ENCODE measurements around the gene SNRPA1.
"Not testable (repeated sequence)": the region's sequence is repeated elsewhere in the genome, so short reads cannot be mapped to it uniquely, and the experiment has no call there.

SNRPA1 gene

DNA sequence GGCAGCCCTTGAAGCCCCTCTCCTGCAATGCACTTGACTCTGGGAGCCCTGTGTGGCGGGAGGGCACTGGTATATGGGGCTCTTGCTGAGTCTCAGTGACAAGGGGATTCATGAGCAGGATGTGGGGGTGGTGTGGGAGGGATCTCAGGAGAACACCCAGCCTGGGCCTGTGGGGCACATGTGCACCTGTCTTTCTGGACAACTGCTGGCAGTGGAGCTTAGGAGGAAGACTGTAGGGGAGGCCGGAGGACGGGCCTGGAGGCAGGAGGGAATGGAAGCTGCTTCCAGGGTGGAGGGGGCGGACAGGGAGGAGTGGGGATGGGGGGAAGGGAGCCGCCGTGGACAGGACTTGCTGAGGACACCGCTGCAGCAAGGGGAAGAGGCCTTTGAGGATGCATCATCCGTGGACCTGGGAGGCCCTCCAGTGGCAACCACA, 10.8 kb upstream of the SNRPA1 start:
- peak in 2 of 10 donors; percentile 49 to 52 for DNase-seq
- intact Hi-C loops (cut with DNase I) = no loop called here

DNA sequence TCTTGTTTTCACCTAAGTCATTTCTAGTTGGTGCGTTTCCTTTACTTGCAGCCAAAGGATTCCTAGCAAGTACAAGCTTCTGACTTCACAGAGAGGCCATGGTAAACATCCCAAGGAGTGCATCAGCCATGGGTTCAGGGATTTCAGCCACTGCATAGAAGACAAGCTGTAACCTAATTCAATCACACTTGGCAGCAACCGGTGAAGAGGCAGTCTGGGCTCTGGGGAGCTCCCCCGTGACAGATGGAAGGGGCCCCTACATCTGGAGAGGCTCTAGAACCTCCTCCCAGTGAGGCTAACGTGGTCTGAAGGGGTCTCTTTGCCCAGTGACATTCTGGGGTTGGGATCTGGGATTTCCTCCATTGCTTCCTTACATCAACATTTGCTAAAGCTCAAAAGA, 8.4 kb upstream of the SNRPA1 start:
- intact Hi-C loops (cut with DNase I) = loop anchor here (5.0 kb wide), 1 partner anchor 199 kb away; no protein-coding TSS in a partner anchor
- DNase-seq = peak in 1 of 10 donors; percentile 14

DNA sequence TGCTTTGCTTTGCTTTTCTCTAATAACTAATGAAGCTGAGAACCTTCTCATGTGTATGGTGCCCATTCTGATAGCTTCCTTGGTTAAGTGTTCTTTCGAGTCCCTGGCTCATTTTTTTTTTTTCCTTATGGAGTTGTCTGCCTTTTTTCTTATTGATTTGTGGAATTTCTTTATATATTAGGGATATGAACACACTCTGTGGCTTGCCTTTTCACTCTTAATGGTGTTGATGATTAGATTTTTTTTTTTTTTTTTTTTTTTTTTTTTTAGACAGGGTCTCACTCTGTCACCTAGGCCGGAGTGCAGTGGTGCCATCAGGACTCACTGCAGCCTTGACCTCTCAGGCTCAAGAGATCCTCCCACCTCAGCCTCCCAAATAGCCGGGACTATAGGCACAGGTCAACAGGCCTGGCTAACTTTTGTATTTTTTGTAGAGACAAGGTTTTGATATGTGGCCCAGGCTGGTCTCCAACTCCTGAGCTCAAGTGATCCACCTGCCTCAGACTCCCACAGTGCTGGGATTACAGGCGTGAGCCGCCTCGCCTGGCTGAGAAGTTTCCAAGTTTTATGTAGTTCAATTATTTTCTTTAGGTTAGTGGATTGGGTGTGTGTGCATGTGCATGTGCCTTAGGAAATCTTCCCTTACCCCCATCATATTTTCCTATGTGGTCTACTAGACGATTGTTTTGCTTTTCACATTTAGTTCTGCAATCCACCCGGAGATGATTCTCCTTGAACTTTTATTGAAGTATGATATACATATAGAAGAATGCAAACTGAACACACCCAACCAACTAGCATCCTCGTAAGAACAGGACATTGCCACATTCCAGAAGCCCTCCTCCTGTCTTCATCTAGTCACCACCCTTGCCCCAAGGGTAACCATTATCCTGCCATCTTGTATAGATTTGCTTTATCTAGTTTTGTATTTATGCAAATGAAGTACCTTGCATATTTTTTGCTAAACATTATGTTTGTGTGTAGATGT, 1.7 kb upstream of the SNRPA1 start:
- no peak for DNase-seq
- intact Hi-C loops (cut with DNase I) = no loop called here

DNA sequence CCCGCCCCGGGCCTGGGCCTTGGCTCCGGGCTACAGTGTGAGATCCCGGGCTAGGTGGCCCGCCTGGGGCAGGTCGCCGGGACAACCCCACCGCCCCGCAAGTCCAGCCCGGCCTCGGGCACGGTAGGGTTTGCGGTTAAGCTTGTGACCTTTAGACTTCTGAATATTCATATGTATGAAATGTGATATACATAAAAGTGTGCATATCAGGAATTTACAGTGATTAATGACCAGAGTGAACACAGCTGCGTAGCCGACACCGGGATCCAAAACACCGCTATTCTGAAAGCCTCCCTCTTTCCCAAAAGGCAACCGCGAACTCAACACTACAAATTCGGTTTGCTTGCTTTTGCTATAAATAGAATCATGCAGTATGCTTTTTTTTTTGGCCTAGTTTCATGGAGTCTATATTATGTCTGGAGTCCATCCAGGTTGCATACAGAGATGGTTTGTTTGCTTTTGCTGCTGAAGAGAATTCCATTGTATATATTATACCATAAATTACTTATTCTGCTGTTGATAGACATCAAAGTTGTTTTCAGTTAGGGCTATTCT, 636 bp upstream of the SNRPA1 start:
- intact Hi-C loops (cut with DNase I) = no loop called here
- DNase-seq = peak in 1 of 10 donors; percentile 82

DNA sequence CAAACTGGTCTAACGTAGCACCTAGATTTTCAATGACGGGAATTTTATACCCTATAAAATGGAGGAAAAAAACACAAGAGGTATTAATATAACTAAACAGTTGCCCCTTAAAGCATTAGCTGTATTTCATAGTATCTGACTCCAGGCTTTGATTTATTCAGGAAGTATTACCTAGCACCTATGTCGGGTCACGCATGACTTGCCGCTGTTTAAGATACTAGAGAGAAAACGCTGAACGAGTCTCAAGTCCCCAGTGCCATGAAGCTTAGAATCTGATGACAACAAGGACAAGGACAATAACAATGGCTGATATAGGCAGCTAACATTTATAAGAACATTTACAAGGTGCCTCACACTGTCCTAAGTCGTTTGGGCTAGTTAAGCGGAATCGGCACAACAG, 1.9 kb downstream of the SNRPA1 start:
- no peak for DNase-seq
- intact Hi-C loops (cut with DNase I) = no loop called here

DNA sequence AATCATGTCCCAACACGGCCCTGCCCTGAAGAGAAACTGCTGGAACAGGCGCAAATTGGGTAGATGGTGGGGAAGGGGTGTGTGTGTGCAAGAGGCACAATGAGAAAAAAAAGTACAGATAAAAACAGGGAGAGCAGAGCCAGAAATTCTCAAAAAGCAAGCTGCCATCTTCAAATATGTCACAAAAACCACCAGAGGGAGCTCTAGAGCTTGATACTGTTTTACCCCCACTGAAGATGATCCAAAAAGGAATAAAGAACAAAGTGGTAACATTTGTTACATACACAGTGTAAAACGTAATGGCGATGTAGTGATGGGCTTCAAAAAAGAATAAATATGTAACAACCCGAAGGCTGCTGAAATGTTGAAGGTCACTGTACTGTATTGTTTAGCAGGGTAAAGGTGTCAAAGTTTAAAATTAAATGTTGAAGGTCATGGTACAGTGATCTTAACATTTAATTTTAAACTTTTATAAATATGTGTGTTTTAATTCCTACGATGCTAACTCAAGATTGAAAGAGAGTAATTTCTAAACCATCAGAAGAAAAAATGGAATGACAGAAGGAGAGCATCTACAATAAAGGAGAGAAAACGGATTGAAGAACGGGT, 6.0 kb downstream of the SNRPA1 start:
- intact Hi-C loops (cut with DNase I) = no loop called here

DNA sequence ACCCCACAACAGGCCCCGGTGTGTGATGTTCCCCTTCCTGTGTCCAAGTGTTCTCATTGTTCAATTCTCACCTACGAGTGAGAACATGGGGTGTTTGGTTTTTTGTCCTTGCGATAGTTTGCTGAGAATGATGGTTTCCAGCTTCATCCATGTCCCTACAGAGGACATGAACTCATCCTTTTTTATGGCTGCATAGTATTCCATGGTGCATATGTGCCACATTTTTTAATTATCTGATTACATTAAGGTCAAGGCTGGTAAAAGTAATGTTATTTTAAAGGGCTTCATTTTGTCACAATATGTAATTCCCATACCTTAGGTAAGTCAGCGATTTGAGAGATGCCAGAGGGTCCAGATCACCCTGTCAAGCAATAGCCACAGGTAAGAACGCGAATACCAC, 7.7 kb downstream of the SNRPA1 start:
- intact Hi-C loops (cut with DNase I) = not testable (repeated sequence)
- DNase-seq = peak in 1 of 10 donors; percentile 14

More for the DNA sequence above, 6.0 kb downstream of the SNRPA1 start:
- DNase-seq = no peak

DNA sequence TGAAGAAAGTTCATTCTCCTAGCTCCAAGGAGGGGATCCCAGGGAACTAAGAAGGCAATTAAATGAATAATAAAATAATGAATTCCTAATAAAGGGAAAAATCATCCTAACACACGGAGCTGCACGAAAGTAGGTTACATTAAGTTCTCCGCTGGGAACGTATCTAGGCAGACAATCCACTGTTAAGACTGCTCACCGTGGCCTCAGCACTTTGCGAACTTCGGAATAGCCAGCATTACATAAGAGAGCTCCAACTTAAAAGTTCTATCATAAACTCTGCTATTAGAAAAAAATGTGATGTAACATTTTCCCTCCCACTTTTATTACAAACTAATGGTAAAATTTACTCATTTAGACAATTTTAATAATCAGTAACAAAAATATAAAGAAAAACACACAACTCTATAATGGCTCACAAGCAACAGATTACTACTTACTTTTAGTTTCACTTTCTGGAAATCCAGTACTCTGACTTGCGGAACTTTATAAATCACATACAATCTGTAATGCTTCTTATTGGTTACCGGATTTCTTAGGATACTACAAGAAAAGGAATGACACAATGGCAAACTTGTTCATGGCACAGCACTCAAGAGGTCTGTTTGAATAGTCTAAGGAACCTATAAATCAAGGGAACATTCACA, 8.5 kb downstream of the SNRPA1 start:
- intact Hi-C loops (cut with DNase I) = no loop called here
- DNase-seq = peak in 1 of 10 donors; percentile 6

DNA sequence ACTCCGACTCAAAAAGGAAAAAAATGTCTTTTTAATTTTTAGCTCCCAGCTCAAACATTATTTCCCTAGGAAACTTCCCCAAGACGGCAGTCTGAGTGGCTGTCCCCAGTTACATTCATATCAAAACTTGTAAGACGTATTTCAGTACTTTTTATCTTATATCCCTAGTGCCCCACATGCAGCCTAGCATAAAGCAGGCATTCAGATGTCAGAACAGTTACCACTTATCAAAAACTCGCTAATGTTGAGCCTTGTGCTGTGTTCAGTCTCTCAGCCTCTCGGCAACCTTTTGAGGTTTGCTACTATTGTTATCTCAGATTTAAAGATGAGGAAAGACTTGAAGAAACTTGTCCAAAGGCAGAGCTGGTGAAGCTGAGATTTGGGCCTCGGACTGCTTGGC, 11.1 kb downstream of the SNRPA1 start:
- DNase-seq = no peak
- intact Hi-C loops (cut with DNase I) = no loop called here

DNA sequence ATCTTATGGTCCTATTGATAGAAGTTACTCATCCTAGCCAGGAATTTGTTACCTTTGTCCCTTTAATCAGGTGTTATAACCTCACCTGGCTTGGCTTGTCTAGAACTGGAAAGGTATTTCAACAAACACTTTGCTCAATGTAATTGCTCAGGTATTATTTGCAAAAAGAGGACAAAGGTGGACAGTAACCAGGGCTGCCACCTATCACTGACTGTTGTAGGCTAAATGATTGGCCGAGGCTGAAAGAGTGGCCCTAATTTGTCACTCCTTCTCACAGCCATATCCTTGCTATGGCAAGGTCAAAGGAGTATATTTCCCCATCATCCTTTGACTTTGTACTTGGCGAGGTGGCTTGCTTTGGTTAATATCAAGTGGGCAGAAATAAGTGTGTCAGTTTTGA, 15.0 kb downstream of the SNRPA1 start:
- intact Hi-C loops (cut with DNase I) = no loop called here
- no peak for DNase-seq

DNA sequence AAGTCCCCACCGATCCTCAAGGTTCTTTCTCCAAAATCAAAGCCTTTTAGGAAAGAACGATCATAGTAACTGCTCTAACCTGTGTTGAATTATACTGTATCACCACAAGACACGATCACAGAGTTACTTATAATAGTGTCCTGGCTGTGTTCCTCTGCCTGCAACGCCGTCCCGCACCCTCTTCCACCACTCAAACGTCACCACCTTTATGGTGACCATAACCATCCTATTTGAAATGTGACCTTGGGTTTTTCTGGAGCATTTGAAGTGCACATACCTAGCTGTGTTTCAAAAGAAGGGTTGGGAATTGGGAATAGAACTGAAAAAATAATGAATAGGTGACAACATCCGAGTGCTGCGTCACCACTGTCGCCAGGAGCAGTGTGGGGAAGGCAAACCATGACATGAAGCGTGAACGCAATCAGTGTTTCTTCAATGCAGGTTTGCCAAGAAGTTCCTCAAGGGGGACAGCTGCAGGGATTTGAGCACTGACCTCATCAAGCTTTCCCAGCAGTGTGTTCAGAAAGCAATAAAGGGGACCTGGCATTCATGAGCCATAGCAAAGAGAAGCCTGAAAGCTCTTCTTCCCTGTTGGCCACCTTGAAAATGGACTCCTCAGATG, 17.0 kb downstream of the SNRPA1 start:
- intact Hi-C loops (cut with DNase I) = no loop called here
- DNase-seq = no peak

DNA sequence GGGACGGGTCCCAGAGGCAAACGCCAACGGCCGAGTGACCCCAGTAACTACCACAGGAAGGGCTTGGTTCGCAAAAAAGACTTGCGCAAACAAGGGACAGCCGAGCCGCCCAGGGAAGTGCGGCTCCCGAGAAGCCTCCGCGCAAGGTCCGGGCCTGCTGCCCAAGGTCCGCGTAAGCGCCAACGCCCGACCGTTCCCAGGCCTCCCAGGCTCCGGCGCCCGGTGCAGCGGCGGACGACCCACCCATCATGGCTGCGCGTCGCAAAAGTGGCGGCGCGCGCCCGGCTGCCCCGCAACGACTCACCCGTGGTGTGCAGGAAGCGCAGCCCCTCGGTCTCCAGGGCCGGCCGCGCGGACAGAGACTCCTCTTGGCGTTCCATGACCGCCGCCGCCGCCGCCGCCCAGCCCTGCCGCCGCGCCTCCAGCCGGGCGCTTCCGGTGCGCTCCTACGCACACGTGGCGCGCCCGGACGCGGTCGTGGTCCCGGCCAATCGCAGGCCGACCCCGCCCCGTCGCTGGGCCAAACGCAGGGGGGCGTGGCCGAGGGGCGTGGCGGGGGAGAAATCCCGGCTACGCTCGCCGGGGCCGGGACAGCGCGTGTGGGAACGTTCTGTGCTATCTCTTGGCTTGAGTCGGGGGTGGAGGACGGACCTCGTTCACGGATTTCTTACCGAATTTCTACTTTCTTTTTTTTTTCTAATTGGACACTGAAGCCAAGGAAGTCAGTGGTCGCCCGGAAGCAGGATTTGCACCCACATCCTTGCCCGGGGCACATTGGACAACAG, 17.8 kb downstream of the SNRPA1 start, which contains the start of gene SELENOS:
SELENOS (minus strand) TSS at position 448 of the 785 bp plus-strand sequence; CDS start at position 380, 68 bp downstream.
- DNase-seq = peak; percentile 75 to 98 (median 86)
- intact Hi-C loops (cut with DNase I) = no loop called here

DNA sequence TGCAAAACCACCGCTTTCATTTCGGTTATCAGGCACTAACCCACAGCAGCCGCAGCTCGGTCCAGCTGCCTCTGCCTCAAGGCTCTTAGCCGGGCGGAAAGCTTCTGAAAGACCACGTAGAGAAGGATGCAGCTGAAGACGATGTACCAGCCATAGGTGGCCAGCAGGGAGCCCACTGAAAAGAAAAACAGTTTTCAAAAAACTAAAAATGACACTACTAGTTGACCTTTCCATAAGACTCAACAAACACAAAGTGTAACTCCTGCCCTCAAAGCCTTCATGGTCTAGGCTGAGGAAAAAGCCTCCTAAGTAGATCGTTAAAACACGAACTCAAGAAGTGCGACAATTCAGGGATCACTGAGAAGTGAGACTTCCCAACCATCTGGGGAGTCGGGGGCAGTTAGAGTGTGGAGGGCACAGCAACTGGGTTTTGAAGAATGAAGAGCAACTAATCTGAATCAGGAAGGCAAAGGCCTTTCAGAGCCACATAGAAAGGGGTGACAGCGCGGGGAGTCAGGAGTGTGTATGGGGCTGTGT, 18.5 kb downstream of the SNRPA1 start:
- peak in 1 of 10 donors; percentile 29 for DNase-seq
- intact Hi-C loops (cut with DNase I) = no loop called here

DNA sequence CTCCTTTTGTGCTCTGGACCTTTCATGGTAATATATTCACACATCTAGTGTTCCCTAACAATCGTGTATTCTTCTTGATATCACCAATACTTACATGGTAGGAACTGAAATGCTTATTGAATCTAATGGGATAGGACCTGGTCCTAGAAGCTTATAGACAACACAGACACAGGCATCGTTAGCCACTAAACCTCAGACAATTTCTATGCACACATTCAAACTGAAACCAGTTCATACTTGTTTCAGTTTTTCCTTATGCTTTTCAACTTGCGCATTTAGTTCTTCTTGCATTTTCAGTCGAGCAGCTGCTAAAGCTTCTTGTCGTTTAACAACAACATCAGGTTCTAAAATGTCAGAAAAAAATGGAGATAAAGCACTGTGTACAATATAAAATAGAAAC, 20.0 kb downstream of the SNRPA1 start:
- intact Hi-C loops (cut with DNase I) = no loop called here
- no peak for DNase-seq

DNA sequence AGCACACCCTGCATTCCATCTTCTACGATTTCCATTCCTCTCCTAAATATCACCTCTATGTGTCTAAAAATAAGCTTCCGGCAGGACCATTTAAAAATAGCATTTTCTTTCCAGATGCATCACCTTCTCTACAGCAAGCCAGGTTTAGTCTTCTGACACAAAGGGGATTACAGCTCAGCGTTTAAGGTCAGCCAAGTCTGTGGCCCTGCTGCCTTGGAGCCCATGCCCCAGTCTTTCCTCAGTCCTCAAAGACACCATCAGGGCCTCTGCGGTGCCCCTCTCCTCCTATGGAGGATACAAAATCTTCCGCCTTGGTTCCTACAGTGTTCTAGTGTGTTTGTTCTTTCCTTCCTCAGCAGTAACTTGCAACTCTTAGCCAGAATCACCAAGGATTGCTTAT, 21.5 kb downstream of the SNRPA1 start:
- intact Hi-C loops (cut with DNase I) = no loop called here
- peak in 1 of 10 donors; percentile 55 for DNase-seq

DNA sequence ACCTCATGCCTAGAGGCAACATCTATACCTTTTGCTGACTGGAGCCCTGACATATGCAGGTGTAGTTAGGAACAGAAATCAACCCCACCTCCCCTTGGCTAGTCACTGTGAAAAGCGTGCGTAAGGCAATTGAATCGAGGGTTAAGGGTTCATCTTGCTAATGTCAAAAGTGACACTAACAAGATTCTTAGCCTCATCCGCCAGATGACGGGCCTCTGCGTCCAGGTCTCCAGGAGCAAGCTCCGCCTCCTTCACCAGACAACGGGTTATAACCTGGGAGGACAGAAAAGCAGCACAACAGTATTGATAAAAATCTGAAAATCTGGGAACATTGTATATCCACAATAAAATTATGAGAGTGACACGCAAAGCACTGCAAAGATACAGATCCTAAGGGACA, 22.5 kb downstream of the SNRPA1 start:
- peak in 1 of 10 donors; percentile 25 for DNase-seq
- intact Hi-C loops (cut with DNase I) = no loop called here

DNA sequence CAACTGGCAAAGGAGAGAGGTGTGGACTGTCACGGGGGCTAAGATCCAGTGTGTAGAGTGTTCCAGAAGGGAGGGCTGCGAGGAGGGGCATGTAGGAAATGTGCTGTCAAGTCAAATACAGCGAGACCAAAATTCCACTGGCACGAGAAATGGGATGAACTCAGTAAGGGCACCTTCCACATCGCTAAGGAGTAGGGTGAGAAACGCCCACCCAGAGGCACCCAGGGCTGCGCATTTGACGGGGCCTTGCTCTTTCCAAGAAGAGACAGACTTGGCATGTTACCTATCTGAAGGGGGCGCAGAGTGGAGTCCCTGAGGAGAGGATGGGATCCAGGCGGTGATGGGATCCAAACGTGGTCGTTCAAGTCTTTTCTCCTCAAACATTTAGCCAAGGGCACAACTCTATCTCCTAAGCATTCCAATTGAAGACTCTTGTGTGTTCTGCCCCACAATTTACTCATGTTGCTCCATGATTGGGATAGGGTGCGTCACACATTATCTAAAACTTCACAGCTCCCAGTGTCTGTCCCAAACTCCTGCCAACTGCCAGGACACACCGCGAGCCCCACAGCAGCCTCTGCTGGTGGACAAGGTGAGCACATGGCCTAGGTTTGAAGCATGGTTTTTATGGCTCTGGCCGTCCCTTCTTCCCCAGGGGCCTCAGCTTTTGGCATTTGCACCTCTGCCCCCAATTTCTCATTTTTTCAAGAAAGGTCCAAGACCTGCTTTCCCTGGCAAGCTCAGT, 25.4 kb downstream of the SNRPA1 start:
- intact Hi-C loops (cut with DNase I) = no loop called here
- peak in 1 of 10 donors; percentile 82 for DNase-seq

DNA sequence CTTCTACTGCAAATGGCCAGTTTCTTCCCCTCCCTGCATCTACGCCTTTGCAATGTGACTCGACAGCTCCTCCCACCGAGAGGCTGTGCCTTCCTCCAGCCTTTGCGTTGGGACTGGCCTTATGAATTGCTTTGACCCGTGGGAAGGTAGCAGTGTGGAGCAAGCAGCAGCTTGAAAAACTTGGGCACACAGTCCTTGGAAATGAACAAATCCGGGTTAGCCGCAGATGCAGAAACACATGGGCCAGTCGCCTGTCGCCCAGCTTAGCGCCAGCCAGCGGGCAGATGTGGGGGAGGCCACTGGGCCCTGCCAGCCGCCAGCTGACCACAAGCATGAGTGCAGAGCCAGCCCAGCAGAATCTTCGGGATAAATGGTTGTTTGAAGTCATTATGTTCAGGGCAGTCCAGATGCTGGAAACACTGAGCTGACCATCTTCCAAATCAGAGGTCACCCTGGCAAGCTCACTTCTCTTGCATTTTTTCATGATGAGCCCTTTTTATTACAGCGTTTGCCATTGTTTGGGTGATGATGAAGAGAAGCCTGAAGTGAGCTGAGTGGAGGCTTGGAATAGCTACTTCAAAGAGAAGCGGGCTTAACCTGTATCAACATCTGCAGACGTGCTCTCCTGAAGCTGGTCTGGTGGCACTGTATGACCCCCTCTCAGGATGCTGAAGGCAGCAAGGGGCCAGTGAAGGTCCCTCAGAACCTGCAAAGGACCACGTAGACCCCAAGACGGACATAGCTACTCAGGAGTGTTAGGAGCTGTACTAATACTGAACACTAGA, 27.5 kb downstream of the SNRPA1 start:
- intact Hi-C loops (cut with DNase I) = no loop called here

More for the DNA sequence above, 27.5 kb downstream of the SNRPA1 start:
- peak in 8 of 10 donors; percentile 40 to 96 (median 58) for DNase-seq

All from posterior cingulate gyrus (tissue), 11 donors.